ENCODE results near the gene ITGA4.

The ITGA4 gene

GRCh38 chr2:181566334-181567032 is 109.3 kb downstream of the ITGA4 start:
- no peaks in the 10 kb centered on the region for H3K27me3 ChIP-seq (ENCODE audit: insufficient read depth, low read length, poor library complexity)
- no peak overlapping the region for H2AFZ ChIP-seq (ENCODE audit: low read depth, low read length)
- H3K36me3 ChIP-seq (ENCODE audit: insufficient read depth, low read length), result no peaks in the 10 kb centered on the region
- no peaks in the 10 kb centered on the region for H3K79me2 ChIP-seq (ENCODE audit: insufficient read depth, low read length)
- H3K9ac ChIP-seq (ENCODE audit: low read depth, low read length), result no peak overlapping the region
- DNase-seq (no peak), ATAC-seq (ENCODE audit: insufficient read depth, low read depth) (no peak)
- H3K27ac ChIP-seq (ENCODE audit: low read length), result no peak overlapping the region
- H3K4me3 ChIP-seq (ENCODE audit: low read depth in 1 of 2, low read length in 2 of 2), result no peak overlapping the region
- no peaks in the 10 kb centered on the region for H4K20me1 ChIP-seq (ENCODE audit: insufficient read depth, low read length)
- no peak for TF ChIP-seq EZH2 (IDR thresholded peaks at IDR 0.05; ENCODE audit: borderline replicate concordance, low read depth, low read length, severe bottlenecking)
- no peak for TF ChIP-seq CTCF (IDR thresholded peaks at IDR 0.05; ENCODE audit: borderline replicate concordance, extremely low read depth, low read length, poor library complexity, severe bottlenecking)
- no peaks in the 10 kb centered on the region for H3K4me1 ChIP-seq (ENCODE audit: insufficient read depth, low read length)
- H3K9me3 ChIP-seq (ENCODE audit: insufficient read depth, low read length, severe bottlenecking), result no peaks in the 10 kb centered on the region
- no peak overlapping the region for H3K4me2 ChIP-seq (ENCODE audit: insufficient read depth, low read length)

- Histone ChIP-seq H3K4me2 (ENCODE audit: insufficient read depth, low read length) (no peak overlapping the region), H3K9me3 (ENCODE audit: insufficient read depth, low read length, severe bottlenecking) (no peaks in the 10 kb centered on the region), H3K4me1 (ENCODE audit: insufficient read depth, low read length) (no peaks in the 10 kb centered on the region), H3K4me3 (ENCODE audit: low read depth in 1 of 2, low read length in 2 of 2) (no peak overlapping the region), H3K27me3 (ENCODE audit: insufficient read depth, low read length, poor library complexity) (no peaks in the 10 kb centered on the region), H2AFZ (ENCODE audit: low read depth, low read length) (no peak overlapping the region), H4K20me1 (ENCODE audit: insufficient read depth, low read length) (no peaks in the 10 kb centered on the region), H3K79me2 (ENCODE audit: insufficient read depth, low read length) (no peaks in the 10 kb centered on the region), H3K36me3 (ENCODE audit: insufficient read depth, low read length) (no peaks in the 10 kb centered on the region), H3K27ac (ENCODE audit: low read length) (no peak overlapping the region), H3K9ac (ENCODE audit: low read depth, low read length) (no peak overlapping the region)
- ATAC-seq (ENCODE audit: insufficient read depth, low read depth), result no peak
- TF ChIP-seq CTCF (IDR thresholded peaks at IDR 0.05; ENCODE audit: borderline replicate concordance, extremely low read depth, low read length, poor library complexity, severe bottlenecking), result no peak
- DNase-seq, result no peak
Measured at GRCh38 chr2:181570059-181570458, 112.9 kb downstream of the ITGA4 start.

GRCh38 chr2:181570833-181571661 is 113.9 kb downstream of the ITGA4 start:
- Histone ChIP-seq H3K9me3 (ENCODE audit: insufficient read depth, low read length, severe bottlenecking) (no peaks in the 10 kb centered on the region), H4K20me1 (ENCODE audit: insufficient read depth, low read length) (no peaks in the 10 kb centered on the region), H2AFZ (ENCODE audit: low read depth, low read length) (no peak overlapping the region), H3K27me3 (ENCODE audit: insufficient read depth, low read length, poor library complexity) (no peaks in the 10 kb centered on the region), H3K4me1 (ENCODE audit: insufficient read depth, low read length) (no peaks in the 10 kb centered on the region), H3K27ac (ENCODE audit: low read length) (no peak overlapping the region), H3K36me3 (ENCODE audit: insufficient read depth, low read length) (no peaks in the 10 kb centered on the region), H3K4me2 (ENCODE audit: insufficient read depth, low read length) (0 out of 2 replicates have a peak overlapping the region, but pooled peaks have one; percentile 5), H3K9ac (ENCODE audit: low read depth, low read length) (no peak overlapping the region), H3K79me2 (ENCODE audit: insufficient read depth, low read length) (no peaks in the 10 kb centered on the region), H3K4me3 (ENCODE audit: low read depth in 1 of 2, low read length in 2 of 2) (no peak overlapping the region)
- ATAC-seq (ENCODE audit: insufficient read depth, low read depth) (no peak), DNase-seq (no peak)
- no peak for TF ChIP-seq EZH2 (IDR thresholded peaks at IDR 0.05; ENCODE audit: borderline replicate concordance, low read depth, low read length, severe bottlenecking)
- TF ChIP-seq CTCF (IDR thresholded peaks at IDR 0.05; ENCODE audit: borderline replicate concordance, extremely low read depth, low read length, poor library complexity, severe bottlenecking), result peak; percentile 60

Measured in DND-41 (cell line).